Measurements from ENCODE around the gene GRID1.

Gene GRID1

GRCh38 chr10:85648279-85648754 is 718.3 kb downstream of the GRID1 start:
- no peaks in the 10 kb centered on the region for H3K36me3 ChIP-seq (ENCODE audit: insufficient read depth, insufficient read length, low read length)
- DNase-seq (ENCODE audit: low read depth, low spot score), result no peak
- TF ChIP-seq YY1 (IDR thresholded peaks at IDR 0.05; ENCODE audit: insufficient read depth, insufficient read length), result no peak
- no peak overlapping the region for H3K4me3 ChIP-seq (ENCODE audit: insufficient read length, low read depth)
- no peaks in the 10 kb centered on the region for H3K4me1 ChIP-seq (ENCODE audit: insufficient read depth, insufficient read length)
- H3K9ac ChIP-seq (ENCODE audit: insufficient read length, low read depth), result no peak overlapping the region
- no peaks in the 10 kb centered on the region for H3K27me3 ChIP-seq (ENCODE audit: insufficient read depth, insufficient read length)
- peaks cover 3% of the 10 kb centered on the region; the same call in 1 of the 2 replicates for H3K9me3 ChIP-seq (ENCODE audit: insufficient read depth, low read length)

GRCh38 chr10:85647741-85648140 is 718.9 kb downstream of the GRID1 start:
- no peak overlapping the region for H3K4me3 ChIP-seq (ENCODE audit: insufficient read length, low read depth)
- H3K9ac ChIP-seq (ENCODE audit: insufficient read length, low read depth), result no peak overlapping the region
- H3K36me3 ChIP-seq (ENCODE audit: insufficient read depth, insufficient read length, low read length), result no peaks in the 10 kb centered on the region
- H3K27me3 ChIP-seq (ENCODE audit: insufficient read depth, insufficient read length), result no peaks in the 10 kb centered on the region
- no peaks in the 10 kb centered on the region for H3K4me1 ChIP-seq (ENCODE audit: insufficient read depth, insufficient read length)
- TF ChIP-seq SUZ12 (IDR thresholded peaks at IDR 0.05; ENCODE audit: extremely low read depth, insufficient read depth, insufficient read length) (no peak), ZNF274 (IDR thresholded peaks at IDR 0.05; ENCODE audit: low read depth, low read length) (no peak), YY1 (IDR thresholded peaks at IDR 0.05; ENCODE audit: insufficient read depth, insufficient read length) (no peak)
- 0 out of 2 replicates have a peak, but pooled peaks cover 3% of the 10 kb centered on the region for H3K9me3 ChIP-seq (ENCODE audit: insufficient read depth, low read length)
- no peak for DNase-seq (ENCODE audit: low read depth, low spot score)

- no peak for TF ChIP-seq ZNF274 (IDR thresholded peaks at IDR 0.05; ENCODE audit: low read depth, low read length)
- TF ChIP-seq YY1 (IDR thresholded peaks at IDR 0.05; ENCODE audit: insufficient read depth, insufficient read length), result no peak
- no peak for TF ChIP-seq SUZ12 (IDR thresholded peaks at IDR 0.05; ENCODE audit: extremely low read depth, insufficient read depth, insufficient read length)
- H3K9ac ChIP-seq (ENCODE audit: insufficient read length, low read depth), result no peak overlapping the region
- H3K27me3 ChIP-seq (ENCODE audit: insufficient read depth, insufficient read length), result no peaks in the 10 kb centered on the region
- no peak for DNase-seq (ENCODE audit: low read depth, low spot score)
- no peaks in the 10 kb centered on the region for H3K4me1 ChIP-seq (ENCODE audit: insufficient read depth, insufficient read length)
- no peaks in the 10 kb centered on the region for H3K36me3 ChIP-seq (ENCODE audit: insufficient read depth, insufficient read length, low read length)
- no peak overlapping the region for H3K4me3 ChIP-seq (ENCODE audit: insufficient read length, low read depth)
- 0 out of 2 replicates have a peak, but pooled peaks cover 3% of the 10 kb centered on the region for H3K9me3 ChIP-seq (ENCODE audit: insufficient read depth, low read length)
These were observed 720.5 kb downstream of the GRID1 start for GRCh38 chr10:85645926-85646711.

- no peak for TF ChIP-seq YY1 (IDR thresholded peaks at IDR 0.05; ENCODE audit: insufficient read depth, insufficient read length)
- TF ChIP-seq ZNF274 (IDR thresholded peaks at IDR 0.05; ENCODE audit: low read depth, low read length), result no peak
- no peak for TF ChIP-seq SUZ12 (IDR thresholded peaks at IDR 0.05; ENCODE audit: extremely low read depth, insufficient read depth, insufficient read length)
- no peaks in the 10 kb centered on the region for H3K4me1 ChIP-seq (ENCODE audit: insufficient read depth, insufficient read length)
- no peaks in the 10 kb centered on the region for H3K27me3 ChIP-seq (ENCODE audit: insufficient read depth, insufficient read length)
- 0 out of 2 replicates have a peak, but pooled peaks cover 3% of the 10 kb centered on the region for H3K9me3 ChIP-seq (ENCODE audit: insufficient read depth, low read length)
- no peak for DNase-seq (ENCODE audit: low read depth, low spot score)
- no peak overlapping the region for H3K4me3 ChIP-seq (ENCODE audit: insufficient read length, low read depth)
- no peak overlapping the region for H3K9ac ChIP-seq (ENCODE audit: insufficient read length, low read depth)
- H3K36me3 ChIP-seq (ENCODE audit: insufficient read depth, insufficient read length, low read length), result no peaks in the 10 kb centered on the region
These were observed 721.5 kb downstream of the GRID1 start for GRCh38 chr10:85645053-85645452.

- Histone ChIP-seq H3K27me3 (ENCODE audit: insufficient read depth, insufficient read length) (no peaks in the 10 kb centered on the region), H3K36me3 (ENCODE audit: insufficient read depth, insufficient read length, low read length) (no peaks in the 10 kb centered on the region), H3K4me3 (ENCODE audit: insufficient read length, low read depth) (no peak overlapping the region), H3K4me1 (ENCODE audit: insufficient read depth, insufficient read length) (no peaks in the 10 kb centered on the region), H3K9me3 (ENCODE audit: insufficient read depth, low read length) (0 out of 2 replicates have a peak, but pooled peaks cover 3% of the 10 kb centered on the region), H3K9ac (ENCODE audit: insufficient read length, low read depth) (no peak overlapping the region)
- DNase-seq (ENCODE audit: low read depth, low spot score), result no peak
- TF ChIP-seq ZNF274 (IDR thresholded peaks at IDR 0.05; ENCODE audit: low read depth, low read length), result no peak
These were observed 722.6 kb downstream of the GRID1 start for GRCh38 chr10:85643845-85644525.

- H3K9ac ChIP-seq (ENCODE audit: insufficient read length, low read depth), result no peak overlapping the region
- TF ChIP-seq YY1 (IDR thresholded peaks at IDR 0.05; ENCODE audit: insufficient read depth, insufficient read length), result no peak
- TF ChIP-seq ZNF274 (IDR thresholded peaks at IDR 0.05; ENCODE audit: low read depth, low read length), result no peak
- no peak for TF ChIP-seq SUZ12 (IDR thresholded peaks at IDR 0.05; ENCODE audit: extremely low read depth, insufficient read depth, insufficient read length)
- H3K4me1 ChIP-seq (ENCODE audit: insufficient read depth, insufficient read length), result no peaks in the 10 kb centered on the region
- 0 out of 2 replicates have a peak, but pooled peaks cover 3% of the 10 kb centered on the region for H3K9me3 ChIP-seq (ENCODE audit: insufficient read depth, low read length)
- no peak for DNase-seq (ENCODE audit: low read depth, low spot score)
- H3K27me3 ChIP-seq (ENCODE audit: insufficient read depth, insufficient read length), result no peaks in the 10 kb centered on the region
- H3K36me3 ChIP-seq (ENCODE audit: insufficient read depth, insufficient read length, low read length), result no peaks in the 10 kb centered on the region
- H3K4me3 ChIP-seq (ENCODE audit: insufficient read length, low read depth), result no peak overlapping the region
These were observed 723.3 kb downstream of the GRID1 start for GRCh38 chr10:85643171-85643844.
